CD4-positive, alpha-beta T cell treated with Interleukin-15 for 1 hour (primary cell): Measurements from ENCODE around the gene ABHD14A.
"Not testable (repeated sequence)": the region's sequence is repeated elsewhere in the genome, so short reads cannot be mapped to it uniquely, and the experiment has no call there.

ENCODE experiments used
- DNase-seq: peaks from one replicate; pipeline ENCODE4 v3.0.0-alpha.2; 2020

ABHD14A gene

GRCh38 chr3:51974963-51975851, at the start of gene ABHD14A:
TSS of gene ABHD14A (plus strand) at chr3:51975064. CDS start at chr3:51975136, 72 bp downstream.
- DNase-seq = peak; percentile 80

GRCh38 chr3:51927061-51927977, 47.5 kb upstream of the ABHD14A start:
- no peak for DNase-seq

- DNase-seq = no peak
These were observed 46.4 kb upstream of the ABHD14A start for GRCh38 chr3:51928438-51928837.

GRCh38 chr3:51928981-51929380, 45.9 kb upstream of the ABHD14A start:
- DNase-seq = not testable (repeated sequence)

- no peak for DNase-seq
These were observed 45.4 kb upstream of the ABHD14A start for GRCh38 chr3:51929420-51930003.

- no peak for DNase-seq
These were observed 44.4 kb upstream of the ABHD14A start for GRCh38 chr3:51930439-51930838.

- DNase-seq = no peak
These were observed 43.1 kb upstream of the ABHD14A start for GRCh38 chr3:51931756-51932155.

GRCh38 chr3:51932471-51933370, 42.1 kb upstream of the ABHD14A start:
- no peak for DNase-seq

GRCh38 chr3:51933471-51934138, 41.3 kb upstream of the ABHD14A start:
- DNase-seq = no peak

GRCh38 chr3:51934139-51934850, 40.6 kb upstream of the ABHD14A start:
- no peak for DNase-seq

GRCh38 chr3:51934991-51935885, 39.6 kb upstream of the ABHD14A start:
- no peak for DNase-seq

GRCh38 chr3:51935886-51936755, 38.7 kb upstream of the ABHD14A start:
- DNase-seq = no peak

GRCh38 chr3:51937014-51937413, 37.9 kb upstream of the ABHD14A start:
- no peak for DNase-seq

GRCh38 chr3:51937611-51938450, 37.0 kb upstream of the ABHD14A start:
- DNase-seq = no peak

GRCh38 chr3:51938780-51939425, 36.0 kb upstream of the ABHD14A start:
- no peak for DNase-seq

GRCh38 chr3:51940648-51941462, 34.0 kb upstream of the ABHD14A start:
- DNase-seq = no peak
